Panc1 (cell line): Measurements from ENCODE around the gene NEIL3. TPM values are rescaled to one million over a fixed set of nuclear protein-coding genes. Genes with fewer than 3 reads are reported as not detected.

Experiments
- ATAC-seq: fragments of 200-7000 bp; cut with Tn5 transposase; 2 replicates; pipeline ENCODE4 v1.9.1; 2020; ENCODE audit warnings: mild to moderate bottlenecking, moderate library complexity
- BruUV-seq: library from RNA; stranded (reverse); fragments of 400-500 nt; replicated peaks from 2 replicates; lab custom pipeline; 2021; lab: Mats Ljungman, UMichigan
- CTCF ChIA-PET: fragments of 300-600 bp; sonication (Branson Sonifier 250); formaldehyde crosslinking; loops from one replicate; lab custom pipeline; 2022; ENCODE audit warnings: antibody characterized with exemption; lab: Charles Lee
- POLR2A ChIA-PET: fragments of 300-600 bp; sonication (Branson Sonifier 250); formaldehyde crosslinking; loops from one replicate; lab custom pipeline; 2022; ENCODE audit warnings: antibody characterized with exemption; lab: Charles Lee
- DNase-seq: peaks from one replicate; pipeline ENCODE4 v3.0.0-alpha.2; 2010; ENCODE audit warnings: low read depth, low spot score
- H3K27ac ChIP-seq: 2 replicates; pipeline ENCODE4 v1.5.1; 2011; ENCODE audit warnings: mild to moderate bottlenecking, low read length, inconsistent platforms
- H3K27me3 ChIP-seq: fragments of 200-500 bp; sonication (Bioruptor generic); 2 replicates; pipeline ENCODE4 v1.6.0; 2014; ENCODE audit warnings: low read length, inconsistent platforms; ENCODE audit not compliant: control insufficient read depth, insufficient read depth
- H3K36me3 ChIP-seq: fragments of 200-500 bp; sonication (Bioruptor generic); 2 replicates; pipeline ENCODE4 v1.5.1; 2014; ENCODE audit warnings: inconsistent platforms, mild to moderate bottlenecking, low read length, moderate library complexity; ENCODE audit not compliant: control insufficient read depth, insufficient read depth
- H3K4me1 ChIP-seq: 2 replicates; pipeline ENCODE4 v1.5.1; 2011; ENCODE audit warnings: inconsistent platforms, mild to moderate bottlenecking, low read length, moderate library complexity; ENCODE audit not compliant: control insufficient read depth, insufficient read depth
- H3K4me3 ChIP-seq, 2 experiments: 2 replicates each; pipeline ENCODE4 v1.5.1; 2011 to 2012; ENCODE audit warnings: low read depth in 2 of 2, low read length in 2 of 2, mild to moderate bottlenecking in 2 of 2, inconsistent platforms in 1 of 2, moderate library complexity in 1 of 2
- H3K9me3 ChIP-seq: fragments of 200-500 bp; sonication (Bioruptor generic); 2 replicates; pipeline ENCODE4 v1.5.1; 2014; ENCODE audit warnings: low read depth, mild to moderate bottlenecking, inconsistent platforms, low read length, moderate library complexity; ENCODE audit not compliant: control insufficient read depth, insufficient read depth
- POLR2AphosphoS5 ChIP-seq: IDR thresholded peaks from 2 replicates; pipeline ENCODE4 v1.6.1; 2012; ENCODE audit warnings: mild to moderate bottlenecking, low read depth, low read length, moderate library complexity
- SIN3A ChIP-seq: IDR thresholded peaks from 2 replicates; pipeline ENCODE4 v1.6.1; 2012; ENCODE audit warnings: low read depth, mild to moderate bottlenecking, low read length, moderate library complexity, borderline replicate concordance; ENCODE audit not compliant: insufficient read depth
- TCF7L2 ChIP-seq: IDR thresholded peaks from 2 replicates; pipeline ENCODE4 v1.6.1; 2011; ENCODE audit warnings: mild to moderate bottlenecking, low read depth, low read length, inconsistent platforms
- in situ Hi-C: cut with HindIII; loops from 2 replicates; pipeline ENCODE4 v1.10.0; 2016; ENCODE audit warnings: low sequenced_read_pairs, low pct_unique_long_range_greater_than_20kb
- intact Hi-C: fragments of 100-400 bp; cut with micrococcal nuclease; formaldehyde crosslinking; loops from one replicate; pipeline ENCODE4 v1.10.0; 2022; ENCODE audit not compliant: unreplicated experiment
- total RNA-seq: library from RNA; stranded (reverse); gene quantifications from one replicate; pipeline ENCODE4 v1.2.1, GENCODE V29; 2021; ENCODE audit not compliant: unreplicated experiment
- TF ChIP-seq, protein P1 (sequence below): fragments of 450-650 bp; IDR thresholded peaks from 2 replicates; pipeline ENCODE4 v1.5.1; 2017; ENCODE audit warnings: mild to moderate bottlenecking
- TF ChIP-seq, protein P2 (sequence below), 2 experiments: IDR thresholded peaks; 2 replicates each; pipeline ENCODE4 v1.6.1; 2011 to 2012; ENCODE audit warnings: low read depth in 2 of 2, control low read depth in 1 of 2, low read length in 1 of 2, mild to moderate bottlenecking in 1 of 2, moderate library complexity in 1 of 2; ENCODE audit not compliant: insufficient read depth in 1 of 2

NEIL3 gene
- total RNA-seq, 1 experiment from 2014 or later = 8.9 TPM

DNA sequence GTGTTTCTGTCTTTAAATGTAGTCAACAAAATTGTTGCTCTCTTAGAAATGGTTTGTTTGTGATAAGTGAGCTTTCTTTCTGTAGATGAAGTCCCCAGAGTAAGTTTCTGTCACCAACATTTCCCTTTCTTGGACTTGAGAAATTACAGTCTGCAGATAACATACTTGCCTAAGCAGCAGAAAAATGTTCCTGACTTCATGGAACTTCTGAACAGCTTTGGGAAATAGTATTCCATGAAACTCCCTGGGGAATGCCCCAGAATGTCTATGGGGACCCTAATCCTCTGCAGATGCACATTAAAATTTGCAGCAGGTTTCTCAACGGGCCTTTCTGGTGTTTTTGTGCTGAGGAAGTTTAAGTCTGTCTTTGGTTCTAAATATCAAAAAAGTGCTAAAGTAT is 38.6 kb upstream of the NEIL3 start:
- TF ChIP-seq SIN3A = no peak
- TF ChIP-seq POLR2AphosphoS5 = no peak
- no peak for TF ChIP-seq TCF7L2
- TF ChIP-seq, protein P1, sequence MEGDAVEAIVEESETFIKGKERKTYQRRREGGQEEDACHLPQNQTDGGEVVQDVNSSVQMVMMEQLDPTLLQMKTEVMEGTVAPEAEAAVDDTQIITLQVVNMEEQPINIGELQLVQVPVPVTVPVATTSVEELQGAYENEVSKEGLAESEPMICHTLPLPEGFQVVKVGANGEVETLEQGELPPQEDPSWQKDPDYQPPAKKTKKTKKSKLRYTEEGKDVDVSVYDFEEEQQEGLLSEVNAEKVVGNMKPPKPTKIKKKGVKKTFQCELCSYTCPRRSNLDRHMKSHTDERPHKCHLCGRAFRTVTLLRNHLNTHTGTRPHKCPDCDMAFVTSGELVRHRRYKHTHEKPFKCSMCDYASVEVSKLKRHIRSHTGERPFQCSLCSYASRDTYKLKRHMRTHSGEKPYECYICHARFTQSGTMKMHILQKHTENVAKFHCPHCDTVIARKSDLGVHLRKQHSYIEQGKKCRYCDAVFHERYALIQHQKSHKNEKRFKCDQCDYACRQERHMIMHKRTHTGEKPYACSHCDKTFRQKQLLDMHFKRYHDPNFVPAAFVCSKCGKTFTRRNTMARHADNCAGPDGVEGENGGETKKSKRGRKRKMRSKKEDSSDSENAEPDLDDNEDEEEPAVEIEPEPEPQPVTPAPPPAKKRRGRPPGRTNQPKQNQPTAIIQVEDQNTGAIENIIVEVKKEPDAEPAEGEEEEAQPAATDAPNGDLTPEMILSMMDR = no peak
- Histone ChIP-seq H3K27me3 (no peaks in the 10 kb centered on the region), H3K36me3 (no peaks in the 10 kb centered on the region), H3K9me3 (no peaks in the 10 kb centered on the region), H3K27ac (no peak overlapping the region), H3K4me3 (no peak overlapping the region), H3K4me1 (no peaks in the 10 kb centered on the region)
- in situ Hi-C loops (no loop called here), intact Hi-C loops (no loop called here)
- DNase-seq = no peak
- BruUV-seq = no TSS peak
- POLR2A ChIA-PET = no interaction called here
- ATAC-seq = no peak
- CTCF ChIA-PET = no interaction called here

DNA sequence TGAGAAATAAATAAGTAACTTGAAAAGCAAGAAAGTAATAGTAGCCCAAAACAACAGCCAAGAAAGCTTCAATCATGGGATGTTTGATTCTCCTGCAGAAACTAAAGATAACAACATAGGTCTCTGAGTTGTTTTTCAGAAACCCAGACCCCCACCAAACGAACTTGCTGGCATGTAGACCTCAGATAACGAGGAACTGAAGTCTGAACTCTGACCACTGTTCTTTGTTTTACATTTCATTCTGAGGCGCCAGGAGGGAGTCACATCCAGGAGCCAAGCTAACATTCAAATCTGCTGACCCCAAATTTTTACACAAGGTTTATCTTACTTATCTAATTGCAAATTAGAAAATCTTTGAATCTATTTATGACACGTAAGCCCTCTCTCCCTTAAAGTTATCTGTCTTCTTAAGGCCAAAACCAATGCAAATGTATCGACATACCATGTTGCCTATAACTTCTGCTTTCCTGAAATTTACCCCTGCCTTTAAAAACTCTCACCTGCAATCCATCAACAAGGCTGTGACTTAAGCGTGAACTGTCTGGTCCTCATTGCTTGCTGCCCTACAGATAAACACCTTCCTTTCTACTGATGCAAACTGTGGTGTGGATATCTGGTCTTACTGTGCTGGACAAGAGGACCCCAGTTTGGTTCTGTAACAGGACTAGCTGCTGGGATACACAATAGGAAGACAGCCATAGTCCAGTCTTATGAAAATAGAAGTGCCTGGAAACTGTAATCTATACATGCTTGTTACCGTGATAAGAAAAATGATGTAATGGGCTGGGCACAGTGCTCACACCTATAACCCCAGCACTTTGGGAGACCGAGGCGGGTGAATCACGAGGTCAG is 37.5 kb upstream of the NEIL3 start:
- POLR2A ChIA-PET = no interaction called here
- no peak for DNase-seq
- no peaks in the 10 kb centered on the region for H3K4me1 ChIP-seq

More for the DNA sequence above, 37.5 kb upstream of the NEIL3 start:
- in situ Hi-C loops = no loop called here
- TF ChIP-seq, protein P1 = no peak
- TF ChIP-seq, protein P2, sequence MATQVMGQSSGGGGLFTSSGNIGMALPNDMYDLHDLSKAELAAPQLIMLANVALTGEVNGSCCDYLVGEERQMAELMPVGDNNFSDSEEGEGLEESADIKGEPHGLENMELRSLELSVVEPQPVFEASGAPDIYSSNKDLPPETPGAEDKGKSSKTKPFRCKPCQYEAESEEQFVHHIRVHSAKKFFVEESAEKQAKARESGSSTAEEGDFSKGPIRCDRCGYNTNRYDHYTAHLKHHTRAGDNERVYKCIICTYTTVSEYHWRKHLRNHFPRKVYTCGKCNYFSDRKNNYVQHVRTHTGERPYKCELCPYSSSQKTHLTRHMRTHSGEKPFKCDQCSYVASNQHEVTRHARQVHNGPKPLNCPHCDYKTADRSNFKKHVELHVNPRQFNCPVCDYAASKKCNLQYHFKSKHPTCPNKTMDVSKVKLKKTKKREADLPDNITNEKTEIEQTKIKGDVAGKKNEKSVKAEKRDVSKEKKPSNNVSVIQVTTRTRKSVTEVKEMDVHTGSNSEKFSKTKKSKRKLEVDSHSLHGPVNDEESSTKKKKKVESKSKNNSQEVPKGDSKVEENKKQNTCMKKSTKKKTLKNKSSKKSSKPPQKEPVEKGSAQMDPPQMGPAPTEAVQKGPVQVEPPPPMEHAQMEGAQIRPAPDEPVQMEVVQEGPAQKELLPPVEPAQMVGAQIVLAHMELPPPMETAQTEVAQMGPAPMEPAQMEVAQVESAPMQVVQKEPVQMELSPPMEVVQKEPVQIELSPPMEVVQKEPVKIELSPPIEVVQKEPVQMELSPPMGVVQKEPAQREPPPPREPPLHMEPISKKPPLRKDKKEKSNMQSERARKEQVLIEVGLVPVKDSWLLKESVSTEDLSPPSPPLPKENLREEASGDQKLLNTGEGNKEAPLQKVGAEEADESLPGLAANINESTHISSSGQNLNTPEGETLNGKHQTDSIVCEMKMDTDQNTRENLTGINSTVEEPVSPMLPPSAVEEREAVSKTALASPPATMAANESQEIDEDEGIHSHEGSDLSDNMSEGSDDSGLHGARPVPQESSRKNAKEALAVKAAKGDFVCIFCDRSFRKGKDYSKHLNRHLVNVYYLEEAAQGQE (IDR thresholded peaks at IDR 0.05; ENCODE audit: insufficient read depth in 1 of 2, low read depth in 2 of 2, low read length in 1 of 2) = no peak
- TF ChIP-seq POLR2AphosphoS5 (no peak), SIN3A (no peak)
- intact Hi-C loops = no loop called here
- no peaks in the 10 kb centered on the region for H3K36me3 ChIP-seq
- no peak overlapping the region for H3K4me3 ChIP-seq
- H3K27me3 ChIP-seq = no peaks in the 10 kb centered on the region
- no peaks in the 10 kb centered on the region for H3K9me3 ChIP-seq
- CTCF ChIA-PET = no interaction called here
- ATAC-seq = no peak
- no TSS peak for BruUV-seq
- no peak overlapping the region for H3K27ac ChIP-seq
